Spleen (tissue), 7 donors: ENCODE results near the gene AP4E1.

Experiments used
- POLR2A ChIP-seq, 3 donors: fragments of 450-650 bp; IDR thresholded peaks; one replicate each; pipeline ENCODE4 v1.5.1; 2017; ENCODE audit warnings: antibody characterized with exemption in 3 of 3, mild to moderate bottlenecking in 1 of 3
- POLR2AphosphoS5 ChIP-seq, 3 donors: sonication (generic); formaldehyde crosslinking; IDR thresholded peaks; one replicate each; pipeline ENCODE4 v1.5.1; 2017; ENCODE audit warnings: antibody characterized with exemption in 3 of 3
- TF ChIP-seq, protein P1 (sequence below), 11 experiments: fragments of 200-600 bp in 7 of 11; fragments of 450-650 bp in 4 of 11; sonication (generic) in 4 of 11; IDR thresholded peaks in 8 of 11; conservative IDR thresholded peaks in 3 of 11; 1 replicate in 7 of 11; 2 replicates in 4 of 11; pipeline versions ENCODE4 v1.4.0 to v1.8.0; 2016 to 2021; ENCODE audit warnings: antibody characterized with exemption in 11 of 11, inconsistent platforms in 4 of 11, mild to moderate bottlenecking in 1 of 11
- donor health status: DM: no; HTN: no; CAD: no; lungs with moderate emphysema.
- donor health status: DM: no; HTN: no; CAD: no.
- donor health status: DM: no; HTN: no; CAD: no.

DNA sequence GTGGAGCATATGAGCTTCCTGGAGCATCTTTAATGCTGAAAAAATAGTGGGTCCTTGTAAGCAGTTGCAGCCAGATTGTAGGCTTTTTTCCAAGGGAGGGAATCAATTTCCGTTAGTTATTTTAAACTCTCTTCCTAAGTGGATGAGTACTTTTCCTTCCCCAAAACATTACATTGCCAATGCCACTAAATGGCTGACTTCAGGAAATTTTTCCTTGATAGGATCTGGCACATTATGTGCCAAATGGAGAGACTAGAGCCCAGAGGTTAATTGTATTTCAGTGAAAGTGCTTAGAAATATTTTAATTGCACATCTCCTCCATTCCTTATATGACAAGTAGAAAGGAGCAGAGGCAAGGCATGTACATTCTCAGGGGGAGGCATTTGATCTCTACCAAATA lies 102.7 kb downstream of the AP4E1 start:
- TF ChIP-seq, protein P1, sequence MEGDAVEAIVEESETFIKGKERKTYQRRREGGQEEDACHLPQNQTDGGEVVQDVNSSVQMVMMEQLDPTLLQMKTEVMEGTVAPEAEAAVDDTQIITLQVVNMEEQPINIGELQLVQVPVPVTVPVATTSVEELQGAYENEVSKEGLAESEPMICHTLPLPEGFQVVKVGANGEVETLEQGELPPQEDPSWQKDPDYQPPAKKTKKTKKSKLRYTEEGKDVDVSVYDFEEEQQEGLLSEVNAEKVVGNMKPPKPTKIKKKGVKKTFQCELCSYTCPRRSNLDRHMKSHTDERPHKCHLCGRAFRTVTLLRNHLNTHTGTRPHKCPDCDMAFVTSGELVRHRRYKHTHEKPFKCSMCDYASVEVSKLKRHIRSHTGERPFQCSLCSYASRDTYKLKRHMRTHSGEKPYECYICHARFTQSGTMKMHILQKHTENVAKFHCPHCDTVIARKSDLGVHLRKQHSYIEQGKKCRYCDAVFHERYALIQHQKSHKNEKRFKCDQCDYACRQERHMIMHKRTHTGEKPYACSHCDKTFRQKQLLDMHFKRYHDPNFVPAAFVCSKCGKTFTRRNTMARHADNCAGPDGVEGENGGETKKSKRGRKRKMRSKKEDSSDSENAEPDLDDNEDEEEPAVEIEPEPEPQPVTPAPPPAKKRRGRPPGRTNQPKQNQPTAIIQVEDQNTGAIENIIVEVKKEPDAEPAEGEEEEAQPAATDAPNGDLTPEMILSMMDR (IDR thresholded peaks at IDR 0.05 in 8 of 11, conservative IDR thresholded peaks at IDR 0.05 in 3 of 11): no peak
- TF ChIP-seq POLR2A (IDR thresholded peaks at IDR 0.05): no peak
- TF ChIP-seq POLR2AphosphoS5 (IDR thresholded peaks at IDR 0.05): no peak
